Ovary (tissue), 9 donors: ENCODE results near the gene NAA40. TPM values are rescaled to one million over a fixed set of nuclear protein-coding genes. Genes with fewer than 3 reads are reported as not detected.

Source experiments
- DNase-seq, 5 donors: peaks; one replicate each; pipeline ENCODE4 v3.0.0-alpha.2; 2019 to 2020
- H3K27ac ChIP-seq, 2 donors: fragments of 200-600 bp; one replicate each; pipeline versions ENCODE4 v1.5.1 to v1.8.0; 2019 to 2022
- H3K27me3 ChIP-seq: fragments of 200-600 bp; one replicate; pipeline ENCODE4 v1.8.0; 2022
- H3K36me3 ChIP-seq: fragments of 200-600 bp; sonication (generic); one replicate; pipeline ENCODE4 v1.5.1; 2019
- H3K4me1 ChIP-seq: one replicate; pipeline ENCODE4 v1.8.1; 2013; ENCODE audit warnings: mild to moderate bottlenecking, moderate library complexity; ENCODE audit not compliant: insufficient read depth
- H3K4me3 ChIP-seq: fragments of 200-600 bp; sonication (generic); one replicate; pipeline ENCODE4 v1.5.1; 2017
- H3K9me3 ChIP-seq, 2 donors: fragments of 200-600 bp in 1 of 2; sonication (generic) in 1 of 2; one replicate each; pipeline versions ENCODE4 v1.5.1 to v1.8.1; 2013 to 2019; ENCODE audit warnings: mild to moderate bottlenecking in 1 of 2, moderate library complexity in 1 of 2
- EP300 ChIP-seq: sonication (generic); formaldehyde crosslinking; IDR thresholded peaks from one replicate; pipeline ENCODE4 v1.6.1; 2017; ENCODE audit warnings: antibody characterized with exemption
- POLR2A ChIP-seq: fragments of 450-650 bp; IDR thresholded peaks from one replicate; pipeline ENCODE4 v1.6.1; 2017; ENCODE audit warnings: antibody characterized with exemption, mild to moderate bottlenecking, moderate library complexity
- WGBS, 3 donors: extraction: QIAGEN DNeasy Blood & Tissue Kit in 1 of 3; methylation state at CpG; one replicate each; pipeline versions ENCODE4 v1.1.5 to v1.1.7; 2013 to 2017; 5-methylcytosine and 5-hydroxymethylcytosine counted together
- intact Hi-C, 4 donors: fragments of 100-400 bp; cut with DNase I; formaldehyde crosslinking; loops; one replicate each; pipeline versions ENCODE4 v1.11.0 to v1.15.1; 2022 to 2023
- polyA plus RNA-seq, 2 donors: library from polyadenylated mRNA; stranded (reverse); fragments of 200-250 nt in 1 of 2; fragments of 350-450 nt in 1 of 2; fragmentation: Illumina TruSeq in 1 of 2; extraction: RNeasy Lipid Tissue Mini Kit (QIAGEN cat#74804) in 1 of 2; gene quantifications; one replicate each; pipeline ENCODE4 v1.2.3, GENCODE V29; 2013 to 2014
- total RNA-seq, 7 donors: library from RNA; depleted of rRNA in 2 of 7; stranded (reverse); fragments of >200 nt in 2 of 7; fragmentation: NEBNext Ultra II Directional in 3 of 7; extraction: Animal tissue kit (Norgen Biotek cat#: 25700) in 3 of 7; gene quantifications; one replicate each; pipeline versions ENCODE4 v1.1.0 to v1.2.4, GENCODE V29; 2016 to 2023
- TF ChIP-seq, protein P1 (sequence below), 3 donors: fragments of 450-650 bp in 2 of 3; fragments of 200-600 bp in 1 of 3; IDR thresholded peaks; one replicate each; pipeline versions ENCODE4 v1.5.1 to v1.8.0; 2016 to 2022; ENCODE audit warnings: antibody characterized with exemption in 3 of 3, mild to moderate bottlenecking in 1 of 3
- donor health status: DM: no; HTN: no; CAD: no; lungs with moderate emphysema.
- donor health status: DM: no; HTN: no; CAD: no.
- donor health status: Bipolar disorder and iron deficiency.
- donor health status: DM: yes; HTN: yes; CAD: no.
- donor health status: DM: no; HTN: no; CAD: no.
- donor health status: DM: yes; HTN: yes; CAD: no.

NAA40 gene
- total and polyA plus RNA-seq, 9 donors: 4.5 to 15.9 (median 10.2) TPM

GRCh38 chr11:63893355-63893754 is 45.4 kb upstream of the NAA40 start:
- no peaks in the 10 kb centered on the region for H3K9me3 ChIP-seq
- H3K4me1 ChIP-seq: peaks cover 9% of the 10 kb centered on the region
- H3K27ac ChIP-seq: no peak overlapping the region
- 96 to 99% (median 97%) methylated on average over 6 of the region's 6 CpGs for WGBS, 3 donors
- no peak overlapping the region for H3K4me3 ChIP-seq
- TF ChIP-seq, protein P1, sequence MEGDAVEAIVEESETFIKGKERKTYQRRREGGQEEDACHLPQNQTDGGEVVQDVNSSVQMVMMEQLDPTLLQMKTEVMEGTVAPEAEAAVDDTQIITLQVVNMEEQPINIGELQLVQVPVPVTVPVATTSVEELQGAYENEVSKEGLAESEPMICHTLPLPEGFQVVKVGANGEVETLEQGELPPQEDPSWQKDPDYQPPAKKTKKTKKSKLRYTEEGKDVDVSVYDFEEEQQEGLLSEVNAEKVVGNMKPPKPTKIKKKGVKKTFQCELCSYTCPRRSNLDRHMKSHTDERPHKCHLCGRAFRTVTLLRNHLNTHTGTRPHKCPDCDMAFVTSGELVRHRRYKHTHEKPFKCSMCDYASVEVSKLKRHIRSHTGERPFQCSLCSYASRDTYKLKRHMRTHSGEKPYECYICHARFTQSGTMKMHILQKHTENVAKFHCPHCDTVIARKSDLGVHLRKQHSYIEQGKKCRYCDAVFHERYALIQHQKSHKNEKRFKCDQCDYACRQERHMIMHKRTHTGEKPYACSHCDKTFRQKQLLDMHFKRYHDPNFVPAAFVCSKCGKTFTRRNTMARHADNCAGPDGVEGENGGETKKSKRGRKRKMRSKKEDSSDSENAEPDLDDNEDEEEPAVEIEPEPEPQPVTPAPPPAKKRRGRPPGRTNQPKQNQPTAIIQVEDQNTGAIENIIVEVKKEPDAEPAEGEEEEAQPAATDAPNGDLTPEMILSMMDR (IDR thresholded peaks at IDR 0.05): no peak
- TF ChIP-seq POLR2A: no peak
- TF ChIP-seq EP300: no peak
- H3K27me3 ChIP-seq: no peaks in the 10 kb centered on the region
- DNase-seq: no peak
- intact Hi-C loops: no loop called here
- no peaks in the 10 kb centered on the region for H3K36me3 ChIP-seq

DNA sequence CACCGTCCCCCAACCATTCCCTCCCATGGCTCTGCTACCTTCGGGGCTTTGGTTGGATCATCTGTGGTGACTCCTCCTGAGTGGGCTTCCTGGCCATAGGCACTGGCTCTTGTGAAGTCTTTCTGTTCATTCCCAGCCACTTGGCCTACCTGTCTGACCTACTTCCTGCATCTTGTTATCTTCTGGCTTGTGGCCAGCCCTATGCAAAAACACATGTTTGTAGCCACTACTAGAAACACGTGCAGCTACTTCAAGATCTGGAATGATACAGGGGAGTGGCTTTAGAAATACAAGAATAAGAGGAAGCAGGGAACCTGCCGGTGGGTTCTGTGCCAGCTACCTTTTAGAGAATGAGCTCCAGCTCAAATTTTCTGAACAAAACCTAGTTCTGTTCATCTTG is 42.7 kb upstream of the NAA40 start:
- Histone ChIP-seq H3K27ac (no peak overlapping the region), H3K27me3 (no peaks in the 10 kb centered on the region), H3K4me1 (no peaks in the 10 kb centered on the region), H3K36me3 (no peaks in the 10 kb centered on the region), H3K9me3 (no peaks in the 10 kb centered on the region), H3K4me3 (no peak overlapping the region)
- intact Hi-C loops: no loop called here
- 75% methylated on average over 4 of the region's 4 CpGs for WGBS, 3 donors
- TF ChIP-seq POLR2A: no peak
- TF ChIP-seq EP300: no peak
- TF ChIP-seq, protein P1 (IDR thresholded peaks at IDR 0.05): no peak
- no peak for DNase-seq

DNA sequence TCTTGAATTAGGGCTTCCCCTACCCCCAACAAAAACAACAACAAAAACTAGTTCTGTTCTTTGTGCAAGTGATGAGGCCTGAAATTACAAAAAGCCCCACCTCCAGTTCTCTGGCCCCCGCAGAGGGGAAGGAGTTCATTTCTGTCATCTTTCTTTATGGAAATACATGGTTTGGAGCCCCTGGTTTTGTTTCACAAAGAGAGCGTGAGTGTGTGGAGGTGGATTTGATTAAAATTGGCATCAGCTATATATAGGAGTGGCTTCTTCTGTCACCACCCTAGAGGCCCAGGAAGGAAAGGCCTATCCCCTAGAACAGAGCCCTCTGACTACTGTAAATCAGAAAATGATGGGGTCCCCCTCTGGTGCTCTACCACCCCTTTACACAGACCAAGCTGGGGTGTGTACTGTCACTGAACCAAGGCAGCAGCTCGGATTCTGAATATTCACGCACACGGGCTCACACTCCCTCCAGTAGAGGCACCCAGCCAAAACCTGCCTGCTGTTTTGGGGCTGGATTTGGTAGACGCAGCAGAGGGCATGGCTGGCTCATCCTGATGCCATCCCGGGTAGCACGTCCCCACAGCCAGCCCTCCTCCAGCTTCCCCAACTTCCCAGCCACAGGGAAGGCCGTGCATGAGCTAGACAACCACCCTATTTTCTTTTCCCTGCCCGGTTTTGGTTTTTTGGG is 41.2 kb upstream of the NAA40 start:
- WGBS, 3 donors: 86% methylated on average over 10 of the region's 10 CpGs
- no peaks in the 10 kb centered on the region for H3K4me1 ChIP-seq
- intact Hi-C loops: no loop called here
- TF ChIP-seq POLR2A (no peak), EP300 (no peak)
- TF ChIP-seq, protein P1 (IDR thresholded peaks at IDR 0.05): no peak
- no peak overlapping the region for H3K4me3 ChIP-seq
- H3K27me3 ChIP-seq: no peaks in the 10 kb centered on the region
- H3K36me3 ChIP-seq: no peaks in the 10 kb centered on the region
- H3K9me3 ChIP-seq: no peaks in the 10 kb centered on the region
- no peak overlapping the region for H3K27ac ChIP-seq
- no peak for DNase-seq

DNA sequence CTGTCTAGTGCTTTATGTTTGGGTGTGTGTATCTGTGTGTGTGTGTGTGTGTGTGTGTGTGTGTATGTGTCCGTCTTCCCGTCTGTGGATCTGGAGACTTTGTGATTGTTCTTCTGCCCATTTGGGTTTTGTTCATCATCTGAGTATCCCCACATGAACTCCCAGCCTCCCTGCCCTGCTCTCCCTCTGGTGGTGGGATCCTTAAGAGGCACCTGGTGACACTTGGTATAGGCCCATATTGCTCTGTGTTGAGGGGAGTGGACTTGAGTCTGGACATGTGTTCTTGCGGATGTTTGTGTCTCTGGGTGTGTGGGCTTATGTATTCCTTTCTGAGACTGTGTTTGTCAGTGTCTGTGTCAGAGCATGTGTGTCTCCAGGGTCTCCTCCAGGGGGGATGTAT is 37.1 kb upstream of the NAA40 start:
- H3K36me3 ChIP-seq: no peaks in the 10 kb centered on the region
- DNase-seq: no peak
- intact Hi-C loops: no loop called here
- WGBS, 3 donors: 71 to 83% (median 76%) methylated on average over 3 of the region's 3 CpGs
- TF ChIP-seq EP300 (no peak), POLR2A (no peak)
- TF ChIP-seq, protein P1 (IDR thresholded peaks at IDR 0.05): no peak
- no peak overlapping the region for H3K27ac ChIP-seq
- no peaks in the 10 kb centered on the region for H3K9me3 ChIP-seq
- H3K4me1 ChIP-seq: no peaks in the 10 kb centered on the region
- H3K27me3 ChIP-seq: no peaks in the 10 kb centered on the region
- no peak overlapping the region for H3K4me3 ChIP-seq
